Measurements from ENCODE around the gene FPR3.

Gene FPR3

GRCh38 chr19:51792932-51793331 is 2.0 kb upstream of the FPR3 start:
- TF ChIP-seq, protein P1, sequence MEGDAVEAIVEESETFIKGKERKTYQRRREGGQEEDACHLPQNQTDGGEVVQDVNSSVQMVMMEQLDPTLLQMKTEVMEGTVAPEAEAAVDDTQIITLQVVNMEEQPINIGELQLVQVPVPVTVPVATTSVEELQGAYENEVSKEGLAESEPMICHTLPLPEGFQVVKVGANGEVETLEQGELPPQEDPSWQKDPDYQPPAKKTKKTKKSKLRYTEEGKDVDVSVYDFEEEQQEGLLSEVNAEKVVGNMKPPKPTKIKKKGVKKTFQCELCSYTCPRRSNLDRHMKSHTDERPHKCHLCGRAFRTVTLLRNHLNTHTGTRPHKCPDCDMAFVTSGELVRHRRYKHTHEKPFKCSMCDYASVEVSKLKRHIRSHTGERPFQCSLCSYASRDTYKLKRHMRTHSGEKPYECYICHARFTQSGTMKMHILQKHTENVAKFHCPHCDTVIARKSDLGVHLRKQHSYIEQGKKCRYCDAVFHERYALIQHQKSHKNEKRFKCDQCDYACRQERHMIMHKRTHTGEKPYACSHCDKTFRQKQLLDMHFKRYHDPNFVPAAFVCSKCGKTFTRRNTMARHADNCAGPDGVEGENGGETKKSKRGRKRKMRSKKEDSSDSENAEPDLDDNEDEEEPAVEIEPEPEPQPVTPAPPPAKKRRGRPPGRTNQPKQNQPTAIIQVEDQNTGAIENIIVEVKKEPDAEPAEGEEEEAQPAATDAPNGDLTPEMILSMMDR (IDR thresholded peaks at IDR 0.05; ENCODE audit: low read depth, low read length) = no peak

DNA sequence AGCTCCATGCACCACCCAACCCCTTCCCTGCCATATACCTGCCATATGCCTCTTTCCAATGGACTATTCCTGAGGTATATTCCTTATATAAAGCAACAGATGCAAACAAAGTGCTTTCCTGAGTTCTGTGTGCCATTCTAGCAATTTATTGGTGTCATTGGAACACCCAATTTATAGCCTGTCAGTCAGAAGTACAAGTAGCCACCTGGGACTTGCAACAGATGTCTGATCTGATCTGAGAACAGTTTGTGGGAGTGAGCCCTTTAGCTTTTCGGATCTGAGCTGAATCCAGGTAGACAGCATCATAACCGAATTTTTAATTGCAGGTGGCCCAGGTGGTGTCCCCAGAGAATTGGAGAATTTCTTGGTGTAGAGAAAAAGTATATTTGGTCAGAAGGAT is 963 bp upstream of the FPR3 start:
- TF ChIP-seq, protein P1 (IDR thresholded peaks at IDR 0.05; ENCODE audit: low read depth, low read length) = no peak
- no peak overlapping the region for H3K4me3 ChIP-seq (ENCODE audit: low read depth, low read length)

More at GRCh38 chr19:51792932-51793331, 2.0 kb upstream of the FPR3 start:
- H3K4me3 ChIP-seq (ENCODE audit: low read depth, low read length) = no peak overlapping the region

- no peak overlapping the region for H3K4me3 ChIP-seq (ENCODE audit: low read depth, low read length)
- TF ChIP-seq, protein P1 (IDR thresholded peaks at IDR 0.05; ENCODE audit: low read depth, low read length) = no peak
Observed at GRCh38 chr19:51796195-51796679, 1.3 kb downstream of the FPR3 start.

DNA sequence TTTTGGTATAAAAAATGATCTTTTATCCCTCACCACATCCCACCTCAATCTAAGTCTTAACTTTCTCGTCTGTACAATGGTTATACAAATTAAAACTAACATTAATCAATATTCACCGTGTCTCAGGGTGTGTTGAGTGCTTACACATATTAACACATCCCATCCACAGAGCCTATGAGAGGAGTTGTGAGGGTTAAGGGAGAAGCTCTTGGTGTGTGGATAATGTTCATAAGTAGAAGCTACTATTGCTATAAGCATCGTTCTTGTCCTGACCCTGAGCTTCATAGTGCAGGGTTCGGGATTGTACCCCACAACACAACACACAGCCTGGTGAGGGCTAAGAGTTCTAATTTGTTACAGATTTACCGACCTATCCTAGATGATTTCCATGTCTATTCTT is 2.5 kb downstream of the FPR3 start:
- TF ChIP-seq, protein P1 (IDR thresholded peaks at IDR 0.05; ENCODE audit: low read depth, low read length) = no peak
- no peak overlapping the region for H3K4me3 ChIP-seq (ENCODE audit: low read depth, low read length)

DNA sequence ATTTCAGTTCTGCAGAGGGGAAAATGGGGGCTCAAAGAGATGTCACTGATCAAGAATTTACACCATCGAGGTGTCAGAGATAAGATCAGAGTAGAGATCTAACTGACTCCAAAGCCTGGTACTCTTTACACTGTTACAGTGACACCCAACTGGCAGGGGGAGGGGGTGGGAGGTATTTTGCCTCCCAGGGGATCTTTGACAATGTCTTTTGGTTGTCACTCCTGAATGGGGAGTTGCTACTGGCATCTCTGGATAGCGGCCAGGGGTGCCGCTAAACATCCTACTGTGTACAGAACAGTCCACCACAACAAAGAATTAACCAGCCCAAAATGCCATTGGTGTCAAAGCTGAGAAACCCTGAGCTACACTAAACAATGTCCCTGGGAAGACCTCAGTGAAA is 3.1 kb downstream of the FPR3 start:
- TF ChIP-seq, protein P1 (IDR thresholded peaks at IDR 0.05; ENCODE audit: low read depth, low read length) = no peak
- no peak overlapping the region for H3K4me3 ChIP-seq (ENCODE audit: low read depth, low read length)

GRCh38 chr19:51799034-51799773 is 4.2 kb downstream of the FPR3 start:
- no peak overlapping the region for H3K4me3 ChIP-seq (ENCODE audit: low read depth, low read length)
- TF ChIP-seq, protein P1 (IDR thresholded peaks at IDR 0.05; ENCODE audit: low read depth, low read length) = no peak

- TF ChIP-seq, protein P1 (IDR thresholded peaks at IDR 0.05; ENCODE audit: low read depth, low read length) = no peak
- H3K4me3 ChIP-seq (ENCODE audit: low read depth, low read length) = no peak overlapping the region
Observed at GRCh38 chr19:51799774-51800472, 5.0 kb downstream of the FPR3 start.

Data from WI38 (cell line).